Measurements from ENCODE around the gene GPR162.

GRCh38 chr12:6828781-6829535, 7.3 kb downstream of the GPR162 start:
- TF ChIP-seq CTCF (IDR thresholded peaks at IDR 0.05) (no peak), EP300 (IDR thresholded peaks at IDR 0.05) (no peak)
